Keratinocyte (primary cell): ENCODE results near the gene EPHB3. TPM values are rescaled to one million over a fixed set of nuclear protein-coding genes. Genes with fewer than 3 reads are reported as not detected.
A peak's percentile ranks its signal among the peaks of the same experiment; 100 is the strongest.

Experiments
- DNase-seq: peaks from one replicate; pipeline ENCODE4 v3.0.0-alpha.2; 2011; ENCODE audit warnings: low read depth, missing footprints, low spot score
- FAIRE-seq: peaks from 2 replicates; lab custom pipeline; 2011; peaks lifted over from hg19 to GRCh38; lab: Jason Lieb, UNC
- H2AFZ ChIP-seq: 2 replicates; pipeline ENCODE4 v1.6.0; 2012; ENCODE audit warnings: low read length, control low read depth, inconsistent platforms; ENCODE audit not compliant: control insufficient read depth
- H3K27ac ChIP-seq: 2 replicates; pipeline ENCODE4 v1.5.1; 2011; ENCODE audit warnings: low read length; ENCODE audit not compliant: control insufficient read depth, insufficient read depth
- H3K27me3 ChIP-seq: 3 replicates; pipeline ENCODE4 v1.6.0; 2011; ENCODE audit warnings: low read length; ENCODE audit not compliant: control insufficient read depth, insufficient read depth; ENCODE audit errors: extremely low read depth
- H3K36me3 ChIP-seq, 2 experiments: 2 replicates in 1 of 2; 3 replicates in 1 of 2; pipeline ENCODE4 v1.5.1; 2011; ENCODE audit warnings: low read length in 2 of 2, mild to moderate bottlenecking in 1 of 2; ENCODE audit not compliant: control insufficient read depth in 2 of 2, insufficient read depth in 2 of 2; ENCODE audit errors: extremely low read depth in 1 of 2
- H3K4me1 ChIP-seq: 3 replicates; pipeline ENCODE4 v1.5.1; 2011; ENCODE audit warnings: low read length; ENCODE audit not compliant: control insufficient read depth, insufficient read depth; ENCODE audit errors: extremely low read depth
- H3K4me2 ChIP-seq: 3 replicates; pipeline ENCODE4 v1.6.0; 2011; ENCODE audit warnings: low read depth, low read length; ENCODE audit not compliant: control insufficient read depth, insufficient read depth; ENCODE audit errors: extremely low read depth
- H3K4me3 ChIP-seq, 3 experiments: fragments of 200-600 bp in 1 of 3; sonication (generic) in 1 of 3; 2 replicates in 2 of 3; 3 replicates in 1 of 3; pipeline ENCODE4 v1.5.1; 2011 to 2016; ENCODE audit warnings: low read length in 3 of 3, mild to moderate bottlenecking in 3 of 3, control low read depth in 2 of 3, inconsistent platforms in 1 of 3, low read depth in 1 of 3, mixed read lengths in 1 of 3, mixed run types in 1 of 3, moderate library complexity in 1 of 3; ENCODE audit not compliant: control insufficient read depth in 2 of 3, insufficient read depth in 2 of 3; ENCODE audit errors: extremely low read depth in 1 of 3
- H3K79me2 ChIP-seq: 2 replicates; pipeline ENCODE4 v1.6.0; 2012; ENCODE audit warnings: low read length; ENCODE audit not compliant: control insufficient read depth, insufficient read depth
- H3K9ac ChIP-seq: 3 replicates; pipeline ENCODE4 v1.6.0; 2011; ENCODE audit warnings: low read length; ENCODE audit not compliant: control insufficient read depth, insufficient read depth; ENCODE audit errors: extremely low read depth
- H3K9me1 ChIP-seq: 3 replicates; pipeline ENCODE4 v1.6.0; 2011; ENCODE audit warnings: low read length; ENCODE audit not compliant: control insufficient read depth, insufficient read depth; ENCODE audit errors: extremely low read depth
- H3K9me3 ChIP-seq: 2 replicates; pipeline ENCODE4 v1.5.1; 2012; ENCODE audit warnings: low read depth, low read length; ENCODE audit not compliant: control insufficient read depth
- H4K20me1 ChIP-seq: 3 replicates; pipeline ENCODE4 v1.6.0; 2011; ENCODE audit warnings: low read length; ENCODE audit not compliant: control insufficient read depth, insufficient read depth; ENCODE audit errors: extremely low read depth
- EZH2 ChIP-seq: IDR thresholded peaks from one replicate; pipeline ENCODE4 v1.6.1; 2012; ENCODE audit warnings: inconsistent platforms, mild to moderate bottlenecking, low read length, moderate library complexity
- dilution Hi-C: fragments of 300-500 bp; cut with MboI; formaldehyde crosslinking; loops from one replicate; pipeline ENCODE4 v1.7.0; 2020; ENCODE audit warnings: low sequenced_read_pairs; ENCODE audit not compliant: extremely low pct_ligation_motif_present
- polyA plus RNA-seq, 5 experiments: library from polyadenylated mRNA; depleted of rRNA in 3 of 5; stranded (reverse) in 3 of 5; stranded (forward) in 1 of 5; unstranded in 1 of 5; fragments of >200 nt; gene quantifications; 1 replicate in 1 of 5; 2 replicates in 3 of 5; 3 replicates in 1 of 5; pipeline versions ENCODE4 v1.2.1 to v1.2.3, GENCODE V29; 2011 to 2012; ENCODE audit warnings: missing spikeins in 2 of 5, low read depth in 1 of 5, low replicate concordance in 1 of 5
- TF ChIP-seq, protein P1 (sequence below), 3 experiments: IDR thresholded peaks in 1 of 3; conservative IDR thresholded peaks in 1 of 3; optimal IDR thresholded peaks in 1 of 3; 2 replicates in 2 of 3; 3 replicates in 1 of 3; pipeline versions ENCODE3 to v1.5.1; 2011; ENCODE audit warnings: low read length in 3 of 3, mild to moderate bottlenecking in 3 of 3, moderate library complexity in 2 of 3, control low read depth in 1 of 3, inconsistent platforms in 1 of 3; ENCODE audit not compliant: insufficient read depth in 2 of 3; ENCODE audit errors: extremely low read depth in 1 of 3

EPHB3 gene
- polyA plus RNA-seq, 1 donor (not counting 4 experiments of a cell fraction or from before 2014, with no cell fraction given), result 2.2 TPM

DNA sequence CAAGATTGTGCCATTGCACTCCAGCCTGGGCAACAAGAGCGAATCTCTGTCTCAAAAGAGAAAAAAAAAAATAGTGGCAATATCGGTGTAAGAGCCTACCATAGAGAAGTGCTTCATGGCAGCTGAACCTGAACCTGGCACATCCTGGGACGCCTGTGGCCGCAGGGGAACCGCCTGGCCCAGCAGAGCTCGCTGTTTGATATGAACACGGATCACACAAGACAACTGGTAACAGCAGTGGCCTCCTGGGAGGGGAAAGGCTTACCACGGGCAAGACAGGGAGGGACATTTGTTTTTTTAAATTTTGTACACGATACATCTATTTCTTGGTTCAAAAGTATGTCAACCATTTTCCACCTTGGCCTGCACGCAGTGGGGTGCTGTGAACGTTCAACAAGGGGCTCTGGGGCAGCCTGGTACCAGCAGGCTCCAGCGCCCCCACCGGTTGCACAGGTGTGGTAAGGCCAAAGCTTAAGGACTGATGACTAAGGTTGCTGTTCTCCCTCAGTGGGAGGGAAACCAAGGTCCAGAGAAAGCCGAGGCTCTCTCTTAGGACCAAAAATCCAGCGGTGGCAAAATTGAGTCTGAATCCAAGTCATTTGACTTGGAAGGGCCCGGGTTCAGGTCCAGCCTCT, 21.7 kb upstream of the EPHB3 start:
- no peak for TF ChIP-seq EZH2
- TF ChIP-seq, protein P1, sequence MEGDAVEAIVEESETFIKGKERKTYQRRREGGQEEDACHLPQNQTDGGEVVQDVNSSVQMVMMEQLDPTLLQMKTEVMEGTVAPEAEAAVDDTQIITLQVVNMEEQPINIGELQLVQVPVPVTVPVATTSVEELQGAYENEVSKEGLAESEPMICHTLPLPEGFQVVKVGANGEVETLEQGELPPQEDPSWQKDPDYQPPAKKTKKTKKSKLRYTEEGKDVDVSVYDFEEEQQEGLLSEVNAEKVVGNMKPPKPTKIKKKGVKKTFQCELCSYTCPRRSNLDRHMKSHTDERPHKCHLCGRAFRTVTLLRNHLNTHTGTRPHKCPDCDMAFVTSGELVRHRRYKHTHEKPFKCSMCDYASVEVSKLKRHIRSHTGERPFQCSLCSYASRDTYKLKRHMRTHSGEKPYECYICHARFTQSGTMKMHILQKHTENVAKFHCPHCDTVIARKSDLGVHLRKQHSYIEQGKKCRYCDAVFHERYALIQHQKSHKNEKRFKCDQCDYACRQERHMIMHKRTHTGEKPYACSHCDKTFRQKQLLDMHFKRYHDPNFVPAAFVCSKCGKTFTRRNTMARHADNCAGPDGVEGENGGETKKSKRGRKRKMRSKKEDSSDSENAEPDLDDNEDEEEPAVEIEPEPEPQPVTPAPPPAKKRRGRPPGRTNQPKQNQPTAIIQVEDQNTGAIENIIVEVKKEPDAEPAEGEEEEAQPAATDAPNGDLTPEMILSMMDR (optimal IDR thresholded peaks at IDR 0.05 in 1 of 3, IDR thresholded peaks at IDR 0.05 in 1 of 3, conservative IDR thresholded peaks at IDR 0.05 in 1 of 3; ENCODE audit: extremely low read depth in 1 of 3, insufficient read depth in 2 of 3, low read length in 3 of 3), result no peak
- no peak for FAIRE-seq
- Histone ChIP-seq H3K9me1 (no peaks in the 10 kb centered on the region), H3K27me3 (peaks cover 11% of the 10 kb centered on the region), H3K9ac (no peak overlapping the region), H2AFZ (no peak overlapping the region), H4K20me1 (no peaks in the 10 kb centered on the region), H3K4me1 (no peaks in the 10 kb centered on the region), H3K27ac (no peak overlapping the region), H3K79me2 (no peaks in the 10 kb centered on the region), H3K4me2 (no peak overlapping the region), H3K36me3 (no peaks in the 10 kb centered on the region), H3K9me3 (no peaks in the 10 kb centered on the region), H3K4me3 (no peak overlapping the region)
- no peak for DNase-seq
- dilution Hi-C loops, result no loop called here

DNA sequence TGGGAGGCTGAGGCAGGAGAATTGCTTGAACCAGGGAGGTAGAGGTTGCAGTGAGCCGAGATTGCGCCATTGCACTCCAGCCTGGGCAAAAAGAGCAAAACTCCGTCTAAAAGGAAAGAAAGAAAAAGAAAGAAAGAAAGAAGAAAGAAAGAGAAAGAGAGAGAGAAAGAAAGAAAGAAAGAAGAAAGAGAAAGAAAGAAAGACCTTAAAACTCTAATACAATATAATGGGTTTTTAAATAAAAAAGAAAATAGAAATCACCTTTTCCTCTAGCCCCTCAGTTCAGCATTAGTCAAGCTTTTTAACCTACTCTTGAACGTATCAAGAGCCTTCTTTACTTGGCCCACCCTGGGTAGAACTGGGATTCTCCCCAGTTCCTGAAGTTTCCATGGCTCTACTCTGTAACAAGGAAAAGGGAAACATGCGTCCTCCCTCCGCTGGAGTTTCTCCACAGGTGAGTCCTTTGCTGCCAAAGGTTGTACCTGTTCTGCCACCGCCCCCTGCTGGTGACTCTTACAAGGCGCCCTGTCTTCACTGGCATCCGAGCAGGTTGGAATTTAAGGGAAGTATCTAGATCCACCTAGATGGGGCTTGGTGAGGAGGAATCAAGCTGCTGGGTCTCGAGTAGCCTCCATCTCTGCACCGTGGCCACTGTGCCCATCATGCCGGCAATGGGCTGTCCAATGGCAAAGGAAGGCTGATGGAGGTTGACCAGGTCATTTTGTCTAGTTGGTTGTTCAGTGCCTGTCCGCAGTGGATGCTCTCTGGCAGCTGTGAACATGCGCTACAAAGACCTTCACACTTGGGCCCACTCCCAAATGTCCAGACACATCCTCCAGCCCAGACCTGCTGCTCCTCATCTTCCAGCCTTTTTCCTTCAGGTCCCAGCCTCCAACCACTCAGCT, 20.6 kb upstream of the EPHB3 start:
- Histone ChIP-seq H3K79me2 (no peaks in the 10 kb centered on the region), H3K9me1 (no peaks in the 10 kb centered on the region), H4K20me1 (no peaks in the 10 kb centered on the region), H3K36me3 (no peaks in the 10 kb centered on the region), H3K9ac (no peak overlapping the region), H3K27ac (no peak overlapping the region), H2AFZ (peak overlapping the region; percentile 30), H3K4me2 (peak overlapping the region; percentile 53), H3K27me3 (peaks cover 11% of the 10 kb centered on the region), H3K9me3 (no peaks in the 10 kb centered on the region), H3K4me3 (no peak overlapping the region), H3K4me1 (no peaks in the 10 kb centered on the region)
- FAIRE-seq, result peak; percentile 86
- DNase-seq, result no peak
- dilution Hi-C loops, result no loop called here
- TF ChIP-seq, protein P1 (optimal IDR thresholded peaks at IDR 0.05 in 1 of 3, IDR thresholded peaks at IDR 0.05 in 1 of 3, conservative IDR thresholded peaks at IDR 0.05 in 1 of 3; ENCODE audit: extremely low read depth in 1 of 3, insufficient read depth in 2 of 3, low read length in 3 of 3), result peak; percentile 91 to 96 (median 95)
- no peak for TF ChIP-seq EZH2
